Panc1 (cell line): ENCODE results near the gene MAGT1. TPM values are rescaled to one million over a fixed set of nuclear protein-coding genes. Genes with fewer than 3 reads are reported as not detected.

Source experiments
- ATAC-seq: fragments of 200-7000 bp; cut with Tn5 transposase; 2 replicates; pipeline ENCODE4 v1.9.1; 2020; ENCODE audit warnings: mild to moderate bottlenecking, moderate library complexity
- BruUV-seq: library from RNA; stranded (reverse); fragments of 400-500 nt; replicated peaks from 2 replicates; lab custom pipeline; 2021; lab: Mats Ljungman, UMichigan
- CTCF ChIA-PET: fragments of 300-600 bp; sonication (Branson Sonifier 250); formaldehyde crosslinking; loops from one replicate; lab custom pipeline; 2022; ENCODE audit warnings: antibody characterized with exemption; lab: Charles Lee
- POLR2A ChIA-PET: fragments of 300-600 bp; sonication (Branson Sonifier 250); formaldehyde crosslinking; loops from one replicate; lab custom pipeline; 2022; ENCODE audit warnings: antibody characterized with exemption; lab: Charles Lee
- DNase-seq: peaks from one replicate; pipeline ENCODE4 v3.0.0-alpha.2; 2010; ENCODE audit warnings: low read depth, low spot score
- H3K27ac ChIP-seq: 2 replicates; pipeline ENCODE4 v1.5.1; 2011; ENCODE audit warnings: mild to moderate bottlenecking, low read length, inconsistent platforms
- H3K27me3 ChIP-seq: fragments of 200-500 bp; sonication (Bioruptor generic); 2 replicates; pipeline ENCODE4 v1.6.0; 2014; ENCODE audit warnings: low read length, inconsistent platforms; ENCODE audit not compliant: control insufficient read depth, insufficient read depth
- H3K36me3 ChIP-seq: fragments of 200-500 bp; sonication (Bioruptor generic); 2 replicates; pipeline ENCODE4 v1.5.1; 2014; ENCODE audit warnings: inconsistent platforms, mild to moderate bottlenecking, low read length, moderate library complexity; ENCODE audit not compliant: control insufficient read depth, insufficient read depth
- H3K4me1 ChIP-seq: 2 replicates; pipeline ENCODE4 v1.5.1; 2011; ENCODE audit warnings: inconsistent platforms, mild to moderate bottlenecking, low read length, moderate library complexity; ENCODE audit not compliant: control insufficient read depth, insufficient read depth
- H3K4me3 ChIP-seq, 2 experiments: 2 replicates each; pipeline ENCODE4 v1.5.1; 2011 to 2012; ENCODE audit warnings: low read depth in 2 of 2, low read length in 2 of 2, mild to moderate bottlenecking in 2 of 2, inconsistent platforms in 1 of 2, moderate library complexity in 1 of 2
- H3K9me3 ChIP-seq: fragments of 200-500 bp; sonication (Bioruptor generic); 2 replicates; pipeline ENCODE4 v1.5.1; 2014; ENCODE audit warnings: low read depth, mild to moderate bottlenecking, inconsistent platforms, low read length, moderate library complexity; ENCODE audit not compliant: control insufficient read depth, insufficient read depth
- POLR2AphosphoS5 ChIP-seq: IDR thresholded peaks from 2 replicates; pipeline ENCODE4 v1.6.1; 2012; ENCODE audit warnings: mild to moderate bottlenecking, low read depth, low read length, moderate library complexity
- SIN3A ChIP-seq: IDR thresholded peaks from 2 replicates; pipeline ENCODE4 v1.6.1; 2012; ENCODE audit warnings: low read depth, mild to moderate bottlenecking, low read length, moderate library complexity, borderline replicate concordance; ENCODE audit not compliant: insufficient read depth
- TCF7L2 ChIP-seq: IDR thresholded peaks from 2 replicates; pipeline ENCODE4 v1.6.1; 2011; ENCODE audit warnings: mild to moderate bottlenecking, low read depth, low read length, inconsistent platforms
- in situ Hi-C: cut with HindIII; loops from 2 replicates; pipeline ENCODE4 v1.10.0; 2016; ENCODE audit warnings: low sequenced_read_pairs, low pct_unique_long_range_greater_than_20kb
- intact Hi-C: fragments of 100-400 bp; cut with micrococcal nuclease; formaldehyde crosslinking; loops from one replicate; pipeline ENCODE4 v1.10.0; 2022; ENCODE audit not compliant: unreplicated experiment
- total RNA-seq: library from RNA; stranded (reverse); gene quantifications from one replicate; pipeline ENCODE4 v1.2.1, GENCODE V29; 2021; ENCODE audit not compliant: unreplicated experiment
- TF ChIP-seq, protein P1 (sequence below), 2 experiments: IDR thresholded peaks; 2 replicates each; pipeline ENCODE4 v1.6.1; 2011 to 2012; ENCODE audit warnings: low read depth in 2 of 2, control low read depth in 1 of 2, low read length in 1 of 2, mild to moderate bottlenecking in 1 of 2, moderate library complexity in 1 of 2; ENCODE audit not compliant: insufficient read depth in 1 of 2
- TF ChIP-seq, protein P2 (sequence below): fragments of 450-650 bp; IDR thresholded peaks from 2 replicates; pipeline ENCODE4 v1.5.1; 2017; ENCODE audit warnings: mild to moderate bottlenecking

MAGT1 gene
- total RNA-seq, 1 experiment from 2014 or later: 60.0 TPM

DNA sequence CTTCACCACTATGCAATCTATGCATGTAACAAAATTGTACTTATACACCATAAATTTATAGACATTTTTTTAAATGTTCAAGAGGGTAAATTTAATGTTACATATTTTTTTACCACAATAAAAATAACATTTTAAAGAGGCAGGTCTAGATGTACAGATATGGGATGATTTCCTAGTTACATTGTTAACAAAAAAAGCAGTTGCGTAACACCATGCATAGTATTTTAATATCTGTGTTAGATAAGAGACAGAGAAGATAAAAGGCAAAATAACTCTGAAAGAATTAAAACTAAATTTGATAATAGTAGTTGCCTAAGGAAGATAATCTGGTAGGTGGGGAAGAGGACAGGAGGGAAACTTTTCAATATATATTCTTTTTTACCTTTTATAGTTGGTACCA is 100.1 kb downstream of the MAGT1 start:
- intact Hi-C loops (no loop called here), in situ Hi-C loops (no loop called here)
- no peaks in the 10 kb centered on the region for H3K27me3 ChIP-seq
- DNase-seq: no peak
- ATAC-seq: no peak
- no peak overlapping the region for H3K27ac ChIP-seq
- H3K9me3 ChIP-seq: no peaks in the 10 kb centered on the region
- ChIA-PET CTCF (no interaction called here), POLR2A (no interaction called here)
- H3K4me3 ChIP-seq: no peak overlapping the region
- H3K4me1 ChIP-seq: no peaks in the 10 kb centered on the region
- no peak for TF ChIP-seq POLR2AphosphoS5
- TF ChIP-seq, protein P1, sequence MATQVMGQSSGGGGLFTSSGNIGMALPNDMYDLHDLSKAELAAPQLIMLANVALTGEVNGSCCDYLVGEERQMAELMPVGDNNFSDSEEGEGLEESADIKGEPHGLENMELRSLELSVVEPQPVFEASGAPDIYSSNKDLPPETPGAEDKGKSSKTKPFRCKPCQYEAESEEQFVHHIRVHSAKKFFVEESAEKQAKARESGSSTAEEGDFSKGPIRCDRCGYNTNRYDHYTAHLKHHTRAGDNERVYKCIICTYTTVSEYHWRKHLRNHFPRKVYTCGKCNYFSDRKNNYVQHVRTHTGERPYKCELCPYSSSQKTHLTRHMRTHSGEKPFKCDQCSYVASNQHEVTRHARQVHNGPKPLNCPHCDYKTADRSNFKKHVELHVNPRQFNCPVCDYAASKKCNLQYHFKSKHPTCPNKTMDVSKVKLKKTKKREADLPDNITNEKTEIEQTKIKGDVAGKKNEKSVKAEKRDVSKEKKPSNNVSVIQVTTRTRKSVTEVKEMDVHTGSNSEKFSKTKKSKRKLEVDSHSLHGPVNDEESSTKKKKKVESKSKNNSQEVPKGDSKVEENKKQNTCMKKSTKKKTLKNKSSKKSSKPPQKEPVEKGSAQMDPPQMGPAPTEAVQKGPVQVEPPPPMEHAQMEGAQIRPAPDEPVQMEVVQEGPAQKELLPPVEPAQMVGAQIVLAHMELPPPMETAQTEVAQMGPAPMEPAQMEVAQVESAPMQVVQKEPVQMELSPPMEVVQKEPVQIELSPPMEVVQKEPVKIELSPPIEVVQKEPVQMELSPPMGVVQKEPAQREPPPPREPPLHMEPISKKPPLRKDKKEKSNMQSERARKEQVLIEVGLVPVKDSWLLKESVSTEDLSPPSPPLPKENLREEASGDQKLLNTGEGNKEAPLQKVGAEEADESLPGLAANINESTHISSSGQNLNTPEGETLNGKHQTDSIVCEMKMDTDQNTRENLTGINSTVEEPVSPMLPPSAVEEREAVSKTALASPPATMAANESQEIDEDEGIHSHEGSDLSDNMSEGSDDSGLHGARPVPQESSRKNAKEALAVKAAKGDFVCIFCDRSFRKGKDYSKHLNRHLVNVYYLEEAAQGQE (IDR thresholded peaks at IDR 0.05; ENCODE audit: insufficient read depth in 1 of 2, low read depth in 2 of 2, low read length in 1 of 2): no peak
- TF ChIP-seq SIN3A: no peak
- TF ChIP-seq, protein P2, sequence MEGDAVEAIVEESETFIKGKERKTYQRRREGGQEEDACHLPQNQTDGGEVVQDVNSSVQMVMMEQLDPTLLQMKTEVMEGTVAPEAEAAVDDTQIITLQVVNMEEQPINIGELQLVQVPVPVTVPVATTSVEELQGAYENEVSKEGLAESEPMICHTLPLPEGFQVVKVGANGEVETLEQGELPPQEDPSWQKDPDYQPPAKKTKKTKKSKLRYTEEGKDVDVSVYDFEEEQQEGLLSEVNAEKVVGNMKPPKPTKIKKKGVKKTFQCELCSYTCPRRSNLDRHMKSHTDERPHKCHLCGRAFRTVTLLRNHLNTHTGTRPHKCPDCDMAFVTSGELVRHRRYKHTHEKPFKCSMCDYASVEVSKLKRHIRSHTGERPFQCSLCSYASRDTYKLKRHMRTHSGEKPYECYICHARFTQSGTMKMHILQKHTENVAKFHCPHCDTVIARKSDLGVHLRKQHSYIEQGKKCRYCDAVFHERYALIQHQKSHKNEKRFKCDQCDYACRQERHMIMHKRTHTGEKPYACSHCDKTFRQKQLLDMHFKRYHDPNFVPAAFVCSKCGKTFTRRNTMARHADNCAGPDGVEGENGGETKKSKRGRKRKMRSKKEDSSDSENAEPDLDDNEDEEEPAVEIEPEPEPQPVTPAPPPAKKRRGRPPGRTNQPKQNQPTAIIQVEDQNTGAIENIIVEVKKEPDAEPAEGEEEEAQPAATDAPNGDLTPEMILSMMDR: no peak
- TF ChIP-seq TCF7L2: no peak
- BruUV-seq: no TSS peak
- no peaks in the 10 kb centered on the region for H3K36me3 ChIP-seq

DNA sequence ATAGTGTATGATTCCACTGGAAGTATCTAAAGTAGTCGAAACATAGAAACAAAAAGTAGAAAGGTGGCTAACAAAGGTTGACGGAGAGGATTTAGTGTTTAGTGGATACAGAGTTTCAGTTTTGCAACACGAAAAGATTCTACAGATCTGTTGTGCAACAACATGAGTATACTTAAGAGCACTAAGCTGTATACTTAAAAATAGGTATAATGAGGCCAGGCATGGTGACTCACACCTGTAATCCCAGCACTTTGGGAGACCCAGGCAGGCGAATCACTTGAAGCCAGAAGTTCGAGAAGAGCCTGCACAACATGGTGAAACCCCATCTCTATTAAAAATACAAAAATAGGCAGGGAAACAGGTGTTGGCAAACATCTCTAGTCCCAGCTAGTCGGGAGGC is 101.3 kb downstream of the MAGT1 start:
- Histone ChIP-seq H3K36me3 (no peaks in the 10 kb centered on the region), H3K4me1 (no peaks in the 10 kb centered on the region), H3K4me3 (no peak overlapping the region), H3K9me3 (no peaks in the 10 kb centered on the region), H3K27me3 (no peaks in the 10 kb centered on the region), H3K27ac (no peak overlapping the region)
- no peak for ATAC-seq
- in situ Hi-C loops (no loop called here), intact Hi-C loops (no loop called here)
- ChIA-PET POLR2A (no interaction called here), CTCF (no interaction called here)
- TF ChIP-seq, protein P2: no peak
- TF ChIP-seq POLR2AphosphoS5 (no peak), SIN3A (no peak), TCF7L2 (no peak)
- TF ChIP-seq, protein P1 (IDR thresholded peaks at IDR 0.05; ENCODE audit: insufficient read depth in 1 of 2, low read depth in 2 of 2, low read length in 1 of 2): no peak
- DNase-seq: no peak
- BruUV-seq: no TSS peak
